ENCODE data around the gene ARL14EP.

Gene ARL14EP

GRCh38 chr11:30326114-30326778 is 3.3 kb downstream of the ARL14EP start:
- TF ChIP-seq CTCF (IDR thresholded peaks at IDR 0.05; ENCODE audit: low read depth, low read length) = no peak

GRCh38 chr11:30326906-30327305 is 4.0 kb downstream of the ARL14EP start:
- no peak for TF ChIP-seq CTCF (IDR thresholded peaks at IDR 0.05; ENCODE audit: low read depth, low read length)
- no peak overlapping the region for H3K4me3 ChIP-seq (ENCODE audit: low read depth, low read length)

More at GRCh38 chr11:30326114-30326778, 3.3 kb downstream of the ARL14EP start:
- no peak overlapping the region for H3K4me3 ChIP-seq (ENCODE audit: low read depth, low read length)

- no peak for TF ChIP-seq CTCF (IDR thresholded peaks at IDR 0.05; ENCODE audit: low read depth, low read length)
- no peak overlapping the region for H3K4me3 ChIP-seq (ENCODE audit: low read depth, low read length)
Measured at GRCh38 chr11:30328681-30329080, 5.8 kb downstream of the ARL14EP start.

- no peak overlapping the region for H3K4me3 ChIP-seq (ENCODE audit: low read depth, low read length)
- TF ChIP-seq CTCF (IDR thresholded peaks at IDR 0.05; ENCODE audit: low read depth, low read length) = no peak
Measured at GRCh38 chr11:30329150-30329940, 6.4 kb downstream of the ARL14EP start.

- TF ChIP-seq CTCF (IDR thresholded peaks at IDR 0.05; ENCODE audit: low read depth, low read length) = 0 out of 2 replicates have a peak, but pooled peaks have one; percentile 34
Measured at GRCh38 chr11:30333405-30333804, 10.5 kb downstream of the ARL14EP start.

GRCh38 chr11:30342736-30343166 is 19.8 kb downstream of the ARL14EP start:
- no peak for TF ChIP-seq CTCF (IDR thresholded peaks at IDR 0.05; ENCODE audit: low read depth, low read length)
- no peak overlapping the region for H3K4me3 ChIP-seq (ENCODE audit: low read depth, low read length)

More at GRCh38 chr11:30333405-30333804, 10.5 kb downstream of the ARL14EP start:
- no peak overlapping the region for H3K4me3 ChIP-seq (ENCODE audit: low read depth, low read length)

GRCh38 chr11:30344085-30344484 is 21.2 kb downstream of the ARL14EP start:
- no peak overlapping the region for H3K4me3 ChIP-seq (ENCODE audit: low read depth, low read length)
- TF ChIP-seq CTCF (IDR thresholded peaks at IDR 0.05; ENCODE audit: low read depth, low read length) = no peak
